ENCODE measurements around the gene WDFY1. TPM values are rescaled to one million over a fixed set of nuclear protein-coding genes. Genes with fewer than 3 reads are reported as not detected.

Gene WDFY1
- total and polyA plus RNA-seq, 2 donors (not counting 1 experiment from before 2014, with no cell fraction given): 28.8 to 76.0 TPM

DNA sequence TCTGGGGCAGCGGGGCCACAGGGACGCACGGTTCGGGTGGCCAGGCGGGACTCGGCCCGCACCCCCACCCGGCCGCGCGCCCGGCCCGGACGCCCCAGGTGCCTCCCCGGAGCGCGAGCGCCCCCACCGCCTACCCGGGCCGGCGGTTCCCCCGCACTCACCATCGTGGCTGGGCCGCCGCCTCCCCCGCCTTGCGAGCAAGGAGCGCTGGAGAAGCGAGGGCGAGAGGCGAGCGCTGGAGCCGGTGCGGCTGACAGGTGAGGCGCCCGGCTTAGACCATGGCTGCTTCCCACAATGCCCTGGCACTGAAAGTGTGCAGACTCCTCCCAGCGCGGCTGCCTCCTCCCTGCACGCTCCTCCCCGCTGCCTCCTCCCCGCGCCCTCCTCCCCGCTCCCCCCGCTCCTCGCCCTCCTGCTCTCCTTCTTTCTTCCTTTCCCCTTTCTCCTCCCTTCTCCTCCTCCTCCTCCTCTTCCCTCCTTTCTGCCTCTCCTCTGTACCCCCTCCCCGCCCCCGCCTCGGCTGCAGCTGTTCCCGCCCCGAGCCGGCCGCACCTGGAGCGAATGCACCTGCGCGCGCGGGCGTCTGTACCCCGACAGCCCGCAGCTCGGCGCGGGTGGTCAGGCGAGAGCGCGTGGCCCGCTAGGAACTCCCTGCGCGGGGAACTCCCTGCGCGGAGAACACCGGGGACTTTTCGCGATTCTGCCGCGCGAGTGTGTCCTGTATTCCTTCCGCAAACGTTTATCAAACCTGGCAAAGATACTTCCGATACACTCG is 107.7 kb downstream of the WDFY1 start, which contains the start of gene AP1S3:
Gene AP1S3, minus strand, starts transcription at position 296 of the 775 bp plus-strand sequence. Its CDS starts 132 bp downstream, at position 164.
- Mint-ChIP-seq H3K4me3 (peak within 1 kb of the TSS; percentile 97), H3K27ac (peak within 1 kb of the TSS; percentile 95), H3K4me1 (peaks cover 53% of the 10 kb centered on the region), H3K27me3 (no peaks in the 10 kb centered on the region), H3K9me3 (ENCODE audit: insufficient read depth) (no peaks in the 10 kb centered on the region)
- POLR2A ChIA-PET: interaction anchor here (0.6 to 1.6 kb wide), 7 partner anchors 21 to 108 kb away, joined by 3 to 8 read pairs (median 3); partner anchors contain the start of gene WDFY1
- CTCF ChIA-PET: interaction anchor here (0.6 to 1.8 kb wide), 6 partner anchors 14 to 132 kb away, joined by 3 to 4 read pairs (median 4); no protein-coding TSS in a partner anchor
- Histone ChIP-seq H3K27me3 (replicated peaks in 1 of 4; ENCODE audit: control extremely low read depth in 1 of 4, control insufficient read depth in 3 of 4, insufficient read depth in 4 of 4, low read length in 3 of 4) (no peaks in the 10 kb centered on the region), H3K4me3 (ENCODE audit: control extremely low read depth in 1 of 5, extremely low read depth in 1 of 5, insufficient read depth in 1 of 5, low read depth in 2 of 5, low read length in 4 of 5) (peak within 1 kb of the TSS; percentile 70 to 83 (median 73)), H3K9ac (ENCODE audit: low read length) (peak within 1 kb of the TSS; percentile 79), H4K20me1 (ENCODE audit: control insufficient read depth, insufficient read depth, low read length, poor library complexity, severe bottlenecking) (no peaks in the 10 kb centered on the region), H3K36me3 (replicated peaks in 1 of 2; ENCODE audit: control extremely low read depth in 1 of 2, control insufficient read depth in 1 of 2, extremely low read depth in 1 of 2, insufficient read depth in 2 of 2, low read length in 1 of 2) (peaks cover 1 to 3% of the 10 kb centered on the region in 2 experiments), H3K9me3 (ENCODE audit: control extremely low read depth in 1 of 3, control insufficient read depth in 2 of 3, insufficient read depth in 1 of 3, low read length in 2 of 3) (no peaks in the 10 kb centered on the region), H3K79me2 (ENCODE audit: control insufficient read depth, insufficient read depth, low read length) (peaks cover 19% of the 10 kb centered on the region), H3K4me2 (replicated peaks; ENCODE audit: low read depth, low read length, poor library complexity, severe bottlenecking) (peak within 1 kb of the TSS; percentile 88), H3K4me1 (ENCODE audit: control insufficient read depth in 2 of 2, insufficient read depth in 2 of 2, low read length in 2 of 2) (peaks cover 28 to 45% of the 10 kb centered on the region in 2 donors), H2AFZ (ENCODE audit: insufficient read depth, low read depth, low read length, poor library complexity, severe bottlenecking) (peak within 1 kb of the TSS; percentile 78), H3K27ac (ENCODE audit: low read length in 2 of 2) (peak within 1 kb of the TSS; percentile 93)
- ATAC-seq (ENCODE audit: low read depth): peak; percentile 68
- peak; percentile 94 for DNase-seq
- under 1% methylated on average over 73 of the region's 82 CpGs for WGBS (ENCODE audit: insufficient coverage)
- TF ChIP-seq, protein P1, sequence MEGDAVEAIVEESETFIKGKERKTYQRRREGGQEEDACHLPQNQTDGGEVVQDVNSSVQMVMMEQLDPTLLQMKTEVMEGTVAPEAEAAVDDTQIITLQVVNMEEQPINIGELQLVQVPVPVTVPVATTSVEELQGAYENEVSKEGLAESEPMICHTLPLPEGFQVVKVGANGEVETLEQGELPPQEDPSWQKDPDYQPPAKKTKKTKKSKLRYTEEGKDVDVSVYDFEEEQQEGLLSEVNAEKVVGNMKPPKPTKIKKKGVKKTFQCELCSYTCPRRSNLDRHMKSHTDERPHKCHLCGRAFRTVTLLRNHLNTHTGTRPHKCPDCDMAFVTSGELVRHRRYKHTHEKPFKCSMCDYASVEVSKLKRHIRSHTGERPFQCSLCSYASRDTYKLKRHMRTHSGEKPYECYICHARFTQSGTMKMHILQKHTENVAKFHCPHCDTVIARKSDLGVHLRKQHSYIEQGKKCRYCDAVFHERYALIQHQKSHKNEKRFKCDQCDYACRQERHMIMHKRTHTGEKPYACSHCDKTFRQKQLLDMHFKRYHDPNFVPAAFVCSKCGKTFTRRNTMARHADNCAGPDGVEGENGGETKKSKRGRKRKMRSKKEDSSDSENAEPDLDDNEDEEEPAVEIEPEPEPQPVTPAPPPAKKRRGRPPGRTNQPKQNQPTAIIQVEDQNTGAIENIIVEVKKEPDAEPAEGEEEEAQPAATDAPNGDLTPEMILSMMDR (IDR thresholded peaks at IDR 0.05): no peak
- no peak for TF ChIP-seq EZH2 (IDR thresholded peaks at IDR 0.05; ENCODE audit: borderline replicate concordance, insufficient read depth, low read depth, low read length, poor library complexity, severe bottlenecking)
- intact Hi-C loops (cut with micrococcal nuclease): loop anchor here (1.0 to 10.0 kb wide), 7 partner anchors 15 to 1117 kb away; partner anchors contain the start of genes CUL3 and MRPL44

Data from B cell (primary cell).